ENCODE results near the gene SLC6A3. TPM values are rescaled to one million over a fixed set of nuclear protein-coding genes. Genes with fewer than 3 reads are reported as not detected.

SLC6A3 gene
- total and polyA plus RNA-seq, 10 donors: 0.02 to 0.27 (median 0.07) TPM; not detected in 4

GRCh38 chr5:1343931-1344901 is 101.0 kb downstream of the SLC6A3 start:
- TF ChIP-seq POLR2AphosphoS5 (IDR thresholded peaks at IDR 0.05) (peak in 1 of 3 donors; percentile 7), CTCF (IDR thresholded peaks at IDR 0.05 in 8 of 11, conservative IDR thresholded peaks at IDR 0.05 in 3 of 11) (no peak)
- WGBS, 5 donors: 7 to 19% (median 9%) methylated on average over 26 to 61 of the region's 61 CpGs
- DNase-seq: peak; percentile 91
- Histone ChIP-seq H3K4me3 (peak overlapping the region; percentile 78 to 96 (median 92)), H3K36me3 (peaks cover 6 to 46% (median 28%) of the 10 kb centered on the region in 6 donors), H3K27me3 (replicated peaks in 1 of 7) (no peaks in the 10 kb centered on the region), H3K9me3 (no peaks in the 10 kb centered on the region), H3K4me1 (peaks cover 18 to 63% (median 41%) of the 10 kb centered on the region in 6 donors), H3K27ac (peak overlapping the region in 7 of 8 donors; percentile 9 to 93 (median 75))
- intact Hi-C loops (cut with DNase I; ENCODE audit: low total_unique reads): no loop called here

GRCh38 chr5:1343315-1343751 is 101.9 kb downstream of the SLC6A3 start:
- H3K36me3 ChIP-seq: peaks cover 10 to 55% (median 35%) of the 10 kb centered on the region in 6 donors
- peak overlapping the region in 6 of 8 donors; percentile 88 to 96 (median 93) for H3K4me3 ChIP-seq
- peak in 1 of 3 donors; percentile 9 for TF ChIP-seq POLR2AphosphoS5 (IDR thresholded peaks at IDR 0.05)
- no peak for TF ChIP-seq POLR2A (IDR thresholded peaks at IDR 0.05)
- no peak for TF ChIP-seq CTCF (IDR thresholded peaks at IDR 0.05 in 8 of 11, conservative IDR thresholded peaks at IDR 0.05 in 3 of 11)
- intact Hi-C loops (cut with DNase I; ENCODE audit: low total_unique reads): no loop called here
- DNase-seq: peak; percentile 74
- no peaks in the 10 kb centered on the region for H3K9me3 ChIP-seq
- peaks cover 18 to 65% (median 41%) of the 10 kb centered on the region in 6 donors for H3K4me1 ChIP-seq
- H3K27me3 ChIP-seq (replicated peaks in 1 of 7): no peaks in the 10 kb centered on the region
- peak overlapping the region in 5 of 8 donors; percentile 4 to 93 (median 90) for H3K27ac ChIP-seq
- 44 to 70% (median 60%) methylated on average over 9 of the region's 9 CpGs for WGBS, 5 donors

Other genes starting within 250 kb of the SLC6A3 start
- gene SLC6A19, start 243.8 kb downstream of the SLC6A3 start, total RNA-seq: under 1 TPM in 1 of 7 donors, not detected in 6; 0.50 TPM
- gene SLC6A19, start 243.8 kb downstream of the SLC6A3 start, polyA plus RNA-seq: under 1 TPM in 1 of 3 donors, not detected in 2; under 0.01 TPM
- gene SLC6A18, start 220.1 kb downstream of the SLC6A3 start, total RNA-seq: not detected
- gene SLC6A18, start 220.1 kb downstream of the SLC6A3 start, polyA plus RNA-seq: not detected
- 1 to 10 TPM in 2 of 7 donors, under 1 TPM in 3, not detected in 2; 0.16 to 5.3 (median 0.43) TPM for gene TERT, start 150.4 kb downstream of the SLC6A3 start, total RNA-seq
- gene TERT, start 150.4 kb downstream of the SLC6A3 start, polyA plus RNA-seq: under 1 TPM; 0.09 to 0.53 (median 0.19) TPM
- 100 to 1,000 TPM in 3 of 7 donors, 10 to 100 TPM in 4; 87.2 to 118 (median 99.9) TPM for gene CLPTM1L, start 100.3 kb downstream of the SLC6A3 start, total RNA-seq
- 10 to 100 TPM; 39.7 to 55.6 (median 45.1) TPM for gene CLPTM1L, start 100.3 kb downstream of the SLC6A3 start, polyA plus RNA-seq
- gene LPCAT1, start 78.5 kb upstream of the SLC6A3 start, total RNA-seq: 100 to 1,000 TPM; 126 to 322 (median 223) TPM
- 100 to 1,000 TPM in 1 of 3 donors, 10 to 100 TPM in 2; 52.2 to 123 (median 94.8) TPM for gene LPCAT1, start 78.5 kb upstream of the SLC6A3 start, polyA plus RNA-seq

Data from spleen (tissue), 11 donors.